K562 (cell line): ENCODE measurements around the gene MS4A2. TPM values are rescaled to one million over a fixed set of nuclear protein-coding genes. Genes with fewer than 3 reads are reported as not detected.

Source experiments
- CBX1 ChIP-seq: sonication (generic); IDR thresholded peaks from 2 replicates; pipeline ENCODE4 v1.6.1; 2016; ENCODE audit warnings: antibody characterized with exemption, low read depth, mild to moderate bottlenecking
- CREM ChIP-seq: IDR thresholded peaks from 2 replicates; pipeline ENCODE4 v1.6.1; 2014; ENCODE audit warnings: antibody characterized with exemption, low read depth
- CSDE1 ChIP-seq, 2 experiments: fragments of 450-650 bp; IDR thresholded peaks; 2 replicates each; pipeline ENCODE4 v1.6.1; 2016; ENCODE audit warnings: mild to moderate bottlenecking in 1 of 2
- E2F4 ChIP-seq: sonication (generic); formaldehyde crosslinking; IDR thresholded peaks from 2 replicates; pipeline ENCODE4 v1.8.0; 2022; ENCODE audit warnings: mild to moderate bottlenecking, low read depth, missing genetic modification reagents
- FOXP1 ChIP-seq: sonication (generic); formaldehyde crosslinking; IDR thresholded peaks from 2 replicates; pipeline ENCODE4 v1.8.0; 2022; ENCODE audit warnings: mild to moderate bottlenecking, missing genetic modification reagents
- GATA2 ChIP-seq: sonication (generic); formaldehyde crosslinking; IDR thresholded peaks from 2 replicates; pipeline ENCODE4 v1.4.0; 2020; ENCODE audit warnings: mild to moderate bottlenecking, missing genetic modification reagents
- NFXL1 ChIP-seq: fragments of 450-650 bp; formaldehyde crosslinking; IDR thresholded peaks from 2 replicates; pipeline ENCODE4 v1.4.0; 2021; ENCODE audit warnings: mild to moderate bottlenecking
- NR2C1 ChIP-seq, 2 experiments: fragments of 450-650 bp; IDR thresholded peaks; 2 replicates each; pipeline ENCODE4 v1.6.1; 2017; ENCODE audit warnings: mild to moderate bottlenecking in 2 of 2, antibody characterized with exemption in 1 of 2, inconsistent platforms in 1 of 2, missing compliant biosample characterization in 1 of 2, missing genetic modification characterization in 1 of 2
- PTRF ChIP-seq: fragments of 450-650 bp; IDR thresholded peaks from 2 replicates; pipeline ENCODE4 v1.6.1; 2016; ENCODE audit warnings: mild to moderate bottlenecking, missing genetic modification characterization, missing compliant biosample characterization
- SAP30 ChIP-seq: fragments of 200-600 bp; sonication (generic); IDR thresholded peaks from 2 replicates; pipeline ENCODE4 v1.6.1; 2012; ENCODE audit warnings: borderline replicate concordance, low read depth, mild to moderate bottlenecking, moderate library complexity, low read length, control low read depth, inconsistent platforms; ENCODE audit not compliant: insufficient read depth, poor library complexity, severe bottlenecking
- SMAD3 ChIP-seq: fragments of 450-650 bp; formaldehyde crosslinking; conservative IDR thresholded peaks from 2 replicates; pipeline ENCODE4 v1.4.0; 2020; ENCODE audit warnings: mild to moderate bottlenecking
- ZMIZ1 ChIP-seq, 2 experiments: fragments of 150-350 bp in 1 of 2; IDR thresholded peaks; 2 replicates each; pipeline ENCODE4 v1.6.1; 2012 to 2016; ENCODE audit warnings: low read depth in 2 of 2, low read length in 2 of 2, mild to moderate bottlenecking in 1 of 2, moderate library complexity in 1 of 2
- ZNF197 ChIP-seq: fragments of 200-800 bp; sonication (Bioruptor generic); IDR thresholded peaks from 2 replicates; pipeline ENCODE4 v1.6.1; 2016; ENCODE audit warnings: low read depth, missing genetic modification characterization, missing compliant biosample characterization
- ZNF511 ChIP-seq: sonication (generic); formaldehyde crosslinking; IDR thresholded peaks from 2 replicates; pipeline ENCODE4 v1.8.0; 2022; ENCODE audit warnings: mild to moderate bottlenecking, missing genetic modification reagents
- ZNF668 ChIP-seq: fragments of 250-450 bp; sonication (Bioruptor Pico); IDR thresholded peaks from 2 replicates; pipeline ENCODE4 v1.8.0; 2022; ENCODE audit warnings: mild to moderate bottlenecking, inconsistent platforms
- ZSCAN29 ChIP-seq: fragments of 450-650 bp; IDR thresholded peaks from 2 replicates; pipeline ENCODE4 v1.6.1; 2017
- polyA plus RNA-seq, 8 experiments: library from polyadenylated mRNA; depleted of rRNA in 4 of 8; stranded (reverse) in 5 of 8; unstranded in 3 of 8; fragments of >200 nt; fragmentation: Nextera tagmentation in 2 of 8; fragmentation: Illumina TruSeq in 1 of 8; extraction: Ambion mirVana in 2 of 8; extraction: Trizol in 1 of 8; gene quantifications; 2 replicates each; pipeline versions ENCODE4 v1.2.1 to v1.2.3, GENCODE V29; 2011 to 2014; ENCODE audit warnings: inconsistent platforms in 1 of 8, missing spikeins in 1 of 8
- total RNA-seq, 7 experiments: library from RNA; depleted of rRNA in 6 of 7; stranded (reverse); fragments of >200 nt in 6 of 7; fragmentation: Illumina TruSeq in 2 of 7; extraction: Trizol in 2 of 7; gene quantifications; 2 replicates each; pipeline versions ENCODE4 v1.2.1 to v1.2.3, GENCODE V29; 2011 to 2021; ENCODE audit warnings: low replicate concordance in 1 of 7
- TF ChIP-seq, protein P1 (sequence below): sonication (generic); formaldehyde crosslinking; IDR thresholded peaks from 2 replicates; pipeline ENCODE4 v1.8.0; 2023; ENCODE audit warnings: mild to moderate bottlenecking, missing genetic modification reagents

The MS4A2 gene
- total and polyA plus RNA-seq, 9 of the 15 experiments (the other 6 are each of a cell fraction or from before 2014, with no cell fraction given) = 0.06 to 5.7 (median 0.86) TPM

DNA sequence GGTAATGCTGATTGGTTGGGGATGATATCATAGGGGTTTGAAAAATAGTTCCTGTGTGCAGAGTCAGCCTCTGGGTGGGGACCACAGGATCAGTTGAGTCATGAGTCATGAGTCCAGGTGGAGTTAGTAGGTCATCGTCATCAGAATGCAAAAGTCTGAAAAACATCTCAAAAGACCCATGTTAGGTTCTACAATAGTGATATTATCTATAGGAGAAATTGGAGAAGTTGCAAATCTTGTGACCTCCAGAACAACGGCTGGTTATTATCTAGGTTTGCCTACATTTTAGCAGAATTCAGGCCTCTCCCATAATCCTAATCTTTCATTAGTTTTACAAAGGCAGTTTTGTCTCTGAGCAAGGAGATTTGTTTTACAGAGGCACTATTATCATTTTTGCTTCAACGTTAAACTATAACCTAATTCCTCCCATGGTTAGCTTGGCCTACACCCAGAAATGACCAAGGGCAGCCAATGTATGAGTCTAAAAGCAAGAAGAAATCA is 38.9 kb downstream of the MS4A2 start (continued):
- TF ChIP-seq ZMIZ1 (IDR thresholded peaks at IDR 0.05; ENCODE audit: low read depth in 2 of 2, low read length in 2 of 2) (no peak), ZNF511 (CRISPR knock-in tag) (no peak), ZNF197 (CRISPR knock-in tag) (no peak), ZSCAN29 (no peak), ZNF668 (no peak), SAP30 (no peak), CREM (peak; percentile 61; the same call in 1 of the 2 replicates), PTRF (no peak), CSDE1 (IDR thresholded peaks at IDR 0.05) (no peak), SMAD3 (no peak), NR2C1 (IDR thresholded peaks at IDR 0.05) (no peak), NR2C1 (tag; IDR thresholded peaks at IDR 0.05) (0 out of 2 replicates have a peak, but pooled peaks have one; percentile 9), E2F4 (no peak), CBX1 (no peak), FOXP1 (CRISPR knock-in tag) (no peak), GATA2 (CRISPR knock-in tag) (no peak), NFXL1 (no peak)
- TF ChIP-seq, protein P1, sequence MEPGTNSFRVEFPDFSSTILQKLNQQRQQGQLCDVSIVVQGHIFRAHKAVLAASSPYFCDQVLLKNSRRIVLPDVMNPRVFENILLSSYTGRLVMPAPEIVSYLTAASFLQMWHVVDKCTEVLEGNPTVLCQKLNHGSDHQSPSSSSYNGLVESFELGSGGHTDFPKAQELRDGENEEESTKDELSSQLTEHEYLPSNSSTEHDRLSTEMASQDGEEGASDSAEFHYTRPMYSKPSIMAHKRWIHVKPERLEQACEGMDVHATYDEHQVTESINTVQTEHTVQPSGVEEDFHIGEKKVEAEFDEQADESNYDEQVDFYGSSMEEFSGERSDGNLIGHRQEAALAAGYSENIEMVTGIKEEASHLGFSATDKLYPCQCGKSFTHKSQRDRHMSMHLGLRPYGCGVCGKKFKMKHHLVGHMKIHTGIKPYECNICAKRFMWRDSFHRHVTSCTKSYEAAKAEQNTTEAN (CRISPR knock-in tag) = no peak
